ENCODE results near the gene NFIB.

- TF ChIP-seq ZNF274 (IDR thresholded peaks at IDR 0.05; ENCODE audit: low read depth, low read length) (no peak), SUZ12 (IDR thresholded peaks at IDR 0.05; ENCODE audit: extremely low read depth, insufficient read depth, insufficient read length) (no peak)
These were observed 67.9 kb downstream of the NFIB start for GRCh38 chr9:14245901-14246525.

Data from NT2/D1 (cell line).